ENCODE results near the gene GOLGA6L10.
"Not testable (repeated sequence)": the region's sequence is repeated elsewhere in the genome, so short reads cannot be mapped to it uniquely, and the experiment has no call there.

GRCh38 chr15:82373661-82374060, 24.4 kb upstream of the GOLGA6L10 start:
- TF ChIP-seq EP300, CTCF, POLR2A, POLR2AphosphoS5 (IDR thresholded peaks at IDR 0.05): not testable (repeated sequence)

All from suprapubic skin (tissue), 4 donors.